Adrenal gland (tissue), 12 donors: ENCODE measurements around the gene ICAM1. TPM values are rescaled to one million over a fixed set of nuclear protein-coding genes. Genes with fewer than 3 reads are reported as not detected.

Experiments used
- DNase-seq, 7 donors: peaks; one replicate each; pipeline ENCODE4 v3.0.0-alpha.2; 2019 to 2020
- H3K27ac ChIP-seq, 5 donors: fragments of 200-600 bp; sonication (generic) in 4 of 5; 1 replicate in 3 of 5; 2 replicates in 2 of 5; pipeline versions ENCODE4 v1.5.1 to v1.8.0; 2016 to 2020; ENCODE audit warnings: mild to moderate bottlenecking in 1 of 5
- H3K27me3 ChIP-seq: fragments of 200-600 bp; 2 replicates; pipeline ENCODE4 v1.8.0; 2021
- H3K36me3 ChIP-seq, 2 donors: fragments of 200-600 bp; replicated peaks in 1 of 2; 1 replicate in 1 of 2; 2 replicates in 1 of 2; pipeline versions ENCODE4 v1.5.1 to v1.8.0; 2018 to 2022
- H3K4me1 ChIP-seq, 2 donors: fragments of 200-600 bp; replicated peaks in 1 of 2; 1 replicate in 1 of 2; 2 replicates in 1 of 2; pipeline versions ENCODE4 v1.5.1 to v1.8.0; 2018 to 2021
- H3K4me3 ChIP-seq, 4 donors: fragments of 200-600 bp; sonication (generic) in 3 of 4; one replicate each; pipeline ENCODE4 v1.5.1; 2016 to 2018
- H3K9me3 ChIP-seq, 3 donors: fragments of 200-600 bp; sonication (generic) in 1 of 3; replicated peaks in 1 of 3; 1 replicate in 2 of 3; 2 replicates in 1 of 3; pipeline versions ENCODE4 v1.5.1 to v1.8.0; 2016 to 2021
- POLR2A ChIP-seq, 2 donors: fragments of 450-650 bp; IDR thresholded peaks; one replicate each; pipeline ENCODE4 v1.6.1; 2017; ENCODE audit warnings: antibody characterized with exemption in 2 of 2, mild to moderate bottlenecking in 2 of 2, moderate library complexity in 1 of 2
- WGBS, 4 donors: extraction: QIAGEN DNeasy Blood & Tissue Kit in 2 of 4; methylation state at CpG; one replicate each; pipeline versions ENCODE4 v1.1.5 to v1.1.7; 2013 to 2017; 5-methylcytosine and 5-hydroxymethylcytosine counted together
- intact Hi-C, 2 donors: fragments of 100-400 bp; cut with DNase I; formaldehyde crosslinking; loops; one replicate each; pipeline versions ENCODE4 v1.14.1 to v1.15.0; 2022 to 2023
- polyA plus RNA-seq, 3 donors: library from polyadenylated mRNA; stranded (reverse); fragments of 200-250 nt in 2 of 3; fragments of 350-450 nt in 1 of 3; fragmentation: Illumina TruSeq in 1 of 3; extraction: RNeasy Lipid Tissue Mini Kit (QIAGEN cat#74804) in 1 of 3; gene quantifications; one replicate each; pipeline ENCODE4 v1.2.3, GENCODE V29; 2013 to 2014
- total RNA-seq, 9 donors: library from RNA; depleted of rRNA in 4 of 9; stranded (reverse); fragments of >200 nt in 4 of 9; fragments of 120-200 nt in 1 of 9; fragmentation: NEBNext Ultra II Directional in 1 of 9; extraction: Animal tissue kit (Norgen Biotek cat#: 25700) in 1 of 9; gene quantifications; one replicate each; pipeline versions ENCODE4 v1.1.0 to v1.2.4, GENCODE V29; 2013 to 2023
- TF ChIP-seq, protein P1 (sequence below), 6 experiments: fragments of 450-650 bp in 4 of 6; fragments of 200-600 bp in 2 of 6; sonication (generic) in 1 of 6; IDR thresholded peaks; 1 replicate in 5 of 6; 2 replicates in 1 of 6; pipeline versions ENCODE4 v1.5.1 to v1.8.0; 2016 to 2021; ENCODE audit warnings: antibody characterized with exemption in 6 of 6, mild to moderate bottlenecking in 2 of 6, moderate library complexity in 1 of 6
- donor health status: healthy with polysubstance abuse.
- donor health status: Bipolar disorder and iron deficiency.
- donor health status: DM: yes; HTN: yes; CAD: no.
- donor health status: DM: no; HTN: no; CAD: no.
- donor health status: DM: no; HTN: no; CAD: no.
- donor health status: DM: yes; HTN: yes; CAD: no.

Gene ICAM1
- total and polyA plus RNA-seq, 12 donors, result 2.2 to 90.4 (median 27.4) TPM

DNA sequence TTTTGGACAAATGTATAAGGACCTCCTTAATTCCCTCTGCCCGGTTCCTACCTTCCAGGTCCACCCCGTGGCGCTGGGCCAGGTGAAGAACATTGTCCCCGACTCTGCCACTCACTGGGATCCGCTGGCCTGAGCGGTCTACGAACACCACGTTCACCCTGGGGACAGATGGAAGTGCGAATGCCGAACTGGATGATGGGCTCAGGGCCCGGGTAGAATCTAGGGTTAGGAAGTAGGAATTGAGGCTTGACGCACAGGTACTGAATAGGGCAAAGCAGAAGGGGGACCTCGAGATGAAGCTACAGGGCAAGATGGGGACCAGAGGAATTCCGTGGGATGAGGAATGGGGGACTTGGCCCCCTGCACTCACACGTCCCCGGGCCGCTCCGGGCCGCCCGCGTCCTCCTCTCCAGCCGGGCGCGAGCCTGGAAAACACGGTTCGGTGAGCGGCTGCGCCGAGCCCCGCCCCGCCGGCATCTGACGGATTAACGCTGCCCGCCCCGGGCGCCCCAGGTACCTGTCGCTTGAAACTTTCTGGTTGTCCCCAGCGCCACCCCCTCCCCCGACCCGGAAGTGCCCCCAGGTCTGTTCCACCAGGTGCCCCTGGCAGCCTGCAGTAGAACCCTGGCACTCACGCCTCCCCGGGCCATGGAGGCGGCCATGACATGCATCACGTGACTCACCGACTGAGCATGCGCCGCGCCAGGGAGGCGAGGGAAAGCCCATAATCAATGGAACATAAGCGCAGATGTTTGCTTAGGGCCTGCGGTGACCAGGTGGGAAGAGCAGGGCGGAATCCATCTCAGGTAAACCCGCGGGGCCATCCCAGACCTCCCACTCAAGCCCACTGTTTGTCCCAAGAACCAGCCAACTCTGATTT, 44.7 kb downstream of the ICAM1 start, which contains the start of gene FDX2:
TSS of gene FDX2 (minus strand) at position 681 of the 880 bp plus-strand sequence. CDS start at position 662, 19 bp downstream.
- Histone ChIP-seq H3K27me3 (no peaks in the 10 kb centered on the region), H3K4me3 (peak within 1 kb of the TSS; percentile 28 to 86 (median 82)), H3K36me3 (peaks cover 0 to 40% of the 10 kb centered on the region in 2 donors), H3K4me1 (peaks cover 7 to 12% of the 10 kb centered on the region in 2 donors), H3K27ac (peak within 1 kb of the TSS in 2 of 5 donors; percentile 45 to 70), H3K9me3 (no peaks in the 10 kb centered on the region)
- intact Hi-C loops, result no loop called here
- TF ChIP-seq, protein P1, sequence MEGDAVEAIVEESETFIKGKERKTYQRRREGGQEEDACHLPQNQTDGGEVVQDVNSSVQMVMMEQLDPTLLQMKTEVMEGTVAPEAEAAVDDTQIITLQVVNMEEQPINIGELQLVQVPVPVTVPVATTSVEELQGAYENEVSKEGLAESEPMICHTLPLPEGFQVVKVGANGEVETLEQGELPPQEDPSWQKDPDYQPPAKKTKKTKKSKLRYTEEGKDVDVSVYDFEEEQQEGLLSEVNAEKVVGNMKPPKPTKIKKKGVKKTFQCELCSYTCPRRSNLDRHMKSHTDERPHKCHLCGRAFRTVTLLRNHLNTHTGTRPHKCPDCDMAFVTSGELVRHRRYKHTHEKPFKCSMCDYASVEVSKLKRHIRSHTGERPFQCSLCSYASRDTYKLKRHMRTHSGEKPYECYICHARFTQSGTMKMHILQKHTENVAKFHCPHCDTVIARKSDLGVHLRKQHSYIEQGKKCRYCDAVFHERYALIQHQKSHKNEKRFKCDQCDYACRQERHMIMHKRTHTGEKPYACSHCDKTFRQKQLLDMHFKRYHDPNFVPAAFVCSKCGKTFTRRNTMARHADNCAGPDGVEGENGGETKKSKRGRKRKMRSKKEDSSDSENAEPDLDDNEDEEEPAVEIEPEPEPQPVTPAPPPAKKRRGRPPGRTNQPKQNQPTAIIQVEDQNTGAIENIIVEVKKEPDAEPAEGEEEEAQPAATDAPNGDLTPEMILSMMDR (IDR thresholded peaks at IDR 0.05), result no peak
- no peak for TF ChIP-seq POLR2A (IDR thresholded peaks at IDR 0.05)
- DNase-seq, result peak; percentile 82 to 93 (median 89)
- WGBS, 4 donors, result 0 to 4% (median 1%) methylated on average over 11 to 55 of the region's 55 CpGs

DNA sequence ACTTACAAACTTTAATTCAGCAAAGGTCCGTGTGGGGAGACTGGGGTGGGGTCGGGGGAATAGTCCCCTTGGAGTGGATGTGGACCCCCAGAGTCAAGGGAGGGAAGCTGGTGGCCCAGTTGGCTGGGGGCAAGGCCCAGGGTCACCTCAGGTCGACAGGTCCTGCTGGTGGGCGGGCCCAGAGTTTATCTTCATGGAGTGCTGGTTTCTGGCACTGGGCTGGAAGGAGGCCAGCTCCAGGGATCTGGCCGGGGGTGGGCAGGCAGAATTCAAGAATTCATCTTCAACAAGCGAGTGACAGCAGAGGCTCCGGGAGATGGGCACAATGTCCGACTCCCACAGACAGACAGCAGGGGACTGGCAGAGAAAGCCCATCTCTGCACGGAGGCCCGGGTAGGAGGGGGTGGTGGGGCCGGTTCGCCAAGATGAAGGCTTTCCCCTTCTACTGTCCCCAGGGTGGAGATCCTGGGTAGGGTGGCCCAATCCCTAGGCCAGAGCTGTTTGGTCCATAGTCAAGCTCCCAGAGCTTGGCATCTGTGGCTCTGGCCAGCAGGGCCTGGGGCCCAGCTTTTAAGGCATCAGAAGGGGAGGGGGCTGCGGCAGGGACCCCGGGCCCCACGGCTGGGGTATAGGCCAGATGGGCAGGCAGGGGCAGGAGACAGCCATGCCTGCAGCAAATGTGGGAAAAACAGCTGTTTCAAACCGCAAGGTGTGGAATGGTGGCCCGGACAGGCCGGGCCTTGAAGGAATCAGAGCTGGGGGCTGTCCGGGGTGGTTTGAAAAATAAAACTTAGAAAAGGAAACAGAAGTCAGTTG, 45.5 kb downstream of the ICAM1 start:
- intact Hi-C loops, result no loop called here
- no peak overlapping the region for H3K4me3 ChIP-seq

DNA sequence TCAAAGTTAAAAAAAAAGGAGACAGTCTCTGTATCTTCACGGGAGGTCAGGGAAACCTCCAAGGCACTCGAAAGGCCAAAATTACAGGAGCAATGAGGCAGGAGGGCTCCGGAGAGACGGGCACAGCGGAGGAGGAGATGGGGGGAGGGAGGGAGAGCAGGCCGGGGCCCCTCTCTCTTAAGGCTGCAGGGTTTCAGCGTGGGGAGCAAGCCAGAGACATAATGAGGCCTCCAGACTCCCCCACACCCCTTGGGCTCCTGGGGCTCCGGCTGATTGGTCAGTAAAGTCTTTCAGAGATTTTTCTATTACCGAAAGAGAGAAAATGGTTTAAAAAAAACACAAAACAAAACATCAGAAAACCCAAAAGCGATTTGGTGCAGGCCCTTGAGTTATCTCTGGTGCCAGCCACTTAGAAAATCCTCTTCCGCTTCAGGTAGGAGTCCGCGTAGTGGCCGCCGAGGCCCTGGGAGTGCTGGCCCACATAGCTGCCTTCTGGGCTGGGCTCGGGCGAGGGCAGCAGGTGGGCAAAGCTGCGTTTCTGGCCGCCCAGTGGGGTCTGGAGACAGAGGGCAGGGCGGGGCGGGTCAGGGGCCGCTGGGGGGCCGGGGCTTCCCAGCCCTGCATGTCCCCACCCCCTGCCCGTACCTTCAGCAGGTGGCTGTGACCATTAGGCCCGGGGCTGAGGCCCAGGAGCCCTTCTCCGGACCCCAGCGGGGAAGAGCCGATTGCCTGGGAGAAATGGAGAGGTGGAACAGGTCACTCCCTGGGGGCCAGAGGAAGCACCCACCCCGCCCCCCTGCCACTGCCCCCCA, 46.3 kb downstream of the ICAM1 start:
- Histone ChIP-seq H3K36me3 (peaks cover 0 to 57% of the 10 kb centered on the region in 2 donors), H3K27ac (no peak overlapping the region), H3K9me3 (no peaks in the 10 kb centered on the region), H3K4me1 (peaks cover 7 to 12% of the 10 kb centered on the region in 2 donors), H3K27me3 (no peaks in the 10 kb centered on the region), H3K4me3 (no peak overlapping the region)
- no peak for DNase-seq
- TF ChIP-seq, protein P1 (IDR thresholded peaks at IDR 0.05), result no peak
- no peak for TF ChIP-seq POLR2A (IDR thresholded peaks at IDR 0.05)
- WGBS, 4 donors, result 83 to 86% (median 84%) methylated on average over 20 to 29 of the region's 29 CpGs
- intact Hi-C loops, result no loop called here

More for the DNA sequence above, 45.5 kb downstream of the ICAM1 start:
- Histone ChIP-seq H3K27ac (peak overlapping the region in 1 of 5 donors; percentile 70), H3K9me3 (no peaks in the 10 kb centered on the region), H3K27me3 (no peaks in the 10 kb centered on the region), H3K36me3 (peaks cover 0 to 48% of the 10 kb centered on the region in 2 donors), H3K4me1 (peaks cover 7 to 12% of the 10 kb centered on the region in 2 donors)
- peak in 1 of 7 donors; percentile 57 for DNase-seq
- 60 to 67% (median 64%) methylated on average over 15 to 19 of the region's 19 CpGs for WGBS, 4 donors
- no peak for TF ChIP-seq POLR2A (IDR thresholded peaks at IDR 0.05)
- TF ChIP-seq, protein P1 (IDR thresholded peaks at IDR 0.05), result no peak
